Measurements from ENCODE around the gene SUMF1. TPM values are rescaled to one million over a fixed set of nuclear protein-coding genes. Genes with fewer than 3 reads are reported as not detected.

The SUMF1 gene
- total RNA-seq, 3 donors from 2014 or later: 29.3 to 38.3 (median 32.1) TPM

DNA sequence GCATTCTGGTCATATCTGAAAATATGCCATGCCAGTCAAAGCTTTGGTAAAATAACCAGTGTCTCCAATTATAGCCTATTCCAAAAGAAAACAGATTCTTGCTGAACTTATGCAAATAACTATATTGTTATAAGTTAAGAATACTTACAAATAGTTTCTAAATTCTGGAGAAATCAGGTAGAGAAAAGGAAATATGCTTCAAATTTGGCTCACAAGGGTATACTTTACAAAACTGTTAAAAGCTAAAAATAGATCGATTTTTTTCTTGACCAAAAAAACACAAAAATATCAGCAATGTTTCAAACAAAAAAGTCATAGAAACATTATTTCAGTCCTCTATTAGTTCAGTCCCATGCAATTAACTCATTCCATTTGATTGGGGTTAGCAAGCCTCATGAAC is 140.2 kb downstream of the SUMF1 start:
- H3K9me3 ChIP-seq: peaks cover 11% of the 10 kb centered on the region
- H3K4me1 ChIP-seq (ENCODE audit: low read depth): no peaks in the 10 kb centered on the region
- DNase-seq: no peak
- TF ChIP-seq CTCF (IDR thresholded peaks at IDR 0.05): no peak
- ATAC-seq: no peak
- H3K4me3 ChIP-seq: no peak overlapping the region
- intact Hi-C loops (cut with DNase I, micrococcal nuclease): no loop called here
- no peaks in the 10 kb centered on the region for H3K36me3 ChIP-seq (ENCODE audit: low read depth)

DNA sequence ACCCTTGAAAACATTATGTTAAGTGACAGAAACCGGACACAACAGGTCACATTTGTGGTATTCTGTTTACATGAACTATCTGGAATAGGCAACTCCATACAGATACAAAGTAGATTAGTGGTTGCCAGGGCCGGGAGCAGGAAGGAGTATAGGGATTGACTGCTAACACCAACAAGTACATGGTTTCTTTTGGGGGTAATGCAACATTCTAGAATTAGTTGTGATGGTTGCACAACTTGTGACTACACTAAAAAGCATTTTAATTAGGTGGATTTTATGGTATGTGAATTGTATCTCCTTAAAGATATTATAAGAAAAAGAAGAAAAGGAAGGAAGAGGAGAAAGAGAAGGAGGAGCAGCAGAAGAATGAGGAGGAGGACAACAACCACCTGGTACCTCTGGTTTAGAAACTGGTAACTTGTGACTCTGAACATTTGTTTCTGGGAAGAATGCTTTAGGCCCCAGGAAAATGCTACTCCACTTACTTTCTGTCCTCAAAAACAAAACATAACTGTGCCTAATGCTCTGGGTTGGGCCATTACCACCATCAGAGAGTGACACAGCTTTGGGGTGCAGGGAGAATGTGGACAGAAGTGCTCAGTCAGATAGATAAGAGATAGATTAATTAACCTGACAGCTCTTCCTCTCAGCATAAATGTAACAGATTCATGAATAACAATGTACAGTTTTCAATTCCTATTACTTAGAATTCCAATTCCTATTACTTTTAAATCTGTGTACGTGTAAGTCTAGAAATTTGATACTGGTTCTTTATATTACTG is 143.6 kb downstream of the SUMF1 start:
- Histone ChIP-seq H3K9me3 (peaks cover 3% of the 10 kb centered on the region), H3K4me1 (ENCODE audit: low read depth) (peaks cover 9% of the 10 kb centered on the region), H3K36me3 (ENCODE audit: low read depth) (no peaks in the 10 kb centered on the region), H3K4me3 (no peak overlapping the region)
- DNase-seq: no peak
- no peak for TF ChIP-seq CTCF (IDR thresholded peaks at IDR 0.05)
- no peak for ATAC-seq
- intact Hi-C loops (cut with DNase I, micrococcal nuclease): no loop called here

DNA sequence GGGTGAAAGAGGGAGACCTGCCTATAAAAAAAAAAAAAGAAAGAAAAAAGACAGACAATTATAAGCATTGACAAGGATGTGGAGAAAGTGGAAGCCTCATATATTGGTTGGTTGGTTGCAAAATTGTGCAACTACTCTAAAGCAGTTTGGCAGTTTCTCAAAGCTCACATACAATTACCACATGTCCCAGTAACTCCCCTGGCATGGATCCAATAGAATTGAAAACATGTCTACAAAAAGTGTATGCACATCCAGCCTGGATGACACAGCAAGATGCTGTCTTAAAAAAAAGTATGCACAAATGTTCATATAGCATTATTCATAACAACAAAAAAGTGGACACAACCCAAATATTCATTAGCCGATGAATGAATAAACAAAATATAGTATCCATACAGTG is 144.4 kb downstream of the SUMF1 start:
- ATAC-seq: no peak

GRCh38 chr3:4321732-4322131 is 145.3 kb downstream of the SUMF1 start:
- Histone ChIP-seq H3K4me1 (ENCODE audit: low read depth) (peaks cover 9% of the 10 kb centered on the region), H3K4me3 (no peak overlapping the region), H3K36me3 (ENCODE audit: low read depth) (no peaks in the 10 kb centered on the region), H3K9me3 (no peaks in the 10 kb centered on the region)
- DNase-seq (no peak), ATAC-seq (no peak)
- no peak for TF ChIP-seq CTCF (IDR thresholded peaks at IDR 0.05)
- intact Hi-C loops (cut with DNase I, micrococcal nuclease): no loop called here

More for the DNA sequence above, 144.4 kb downstream of the SUMF1 start:
- Histone ChIP-seq H3K9me3 (peaks cover 3% of the 10 kb centered on the region), H3K4me1 (ENCODE audit: low read depth) (peaks cover 9% of the 10 kb centered on the region), H3K36me3 (ENCODE audit: low read depth) (no peaks in the 10 kb centered on the region), H3K4me3 (no peak overlapping the region)
- TF ChIP-seq CTCF (IDR thresholded peaks at IDR 0.05): no peak
- intact Hi-C loops (cut with DNase I, micrococcal nuclease): no loop called here
- DNase-seq: no peak

DNA sequence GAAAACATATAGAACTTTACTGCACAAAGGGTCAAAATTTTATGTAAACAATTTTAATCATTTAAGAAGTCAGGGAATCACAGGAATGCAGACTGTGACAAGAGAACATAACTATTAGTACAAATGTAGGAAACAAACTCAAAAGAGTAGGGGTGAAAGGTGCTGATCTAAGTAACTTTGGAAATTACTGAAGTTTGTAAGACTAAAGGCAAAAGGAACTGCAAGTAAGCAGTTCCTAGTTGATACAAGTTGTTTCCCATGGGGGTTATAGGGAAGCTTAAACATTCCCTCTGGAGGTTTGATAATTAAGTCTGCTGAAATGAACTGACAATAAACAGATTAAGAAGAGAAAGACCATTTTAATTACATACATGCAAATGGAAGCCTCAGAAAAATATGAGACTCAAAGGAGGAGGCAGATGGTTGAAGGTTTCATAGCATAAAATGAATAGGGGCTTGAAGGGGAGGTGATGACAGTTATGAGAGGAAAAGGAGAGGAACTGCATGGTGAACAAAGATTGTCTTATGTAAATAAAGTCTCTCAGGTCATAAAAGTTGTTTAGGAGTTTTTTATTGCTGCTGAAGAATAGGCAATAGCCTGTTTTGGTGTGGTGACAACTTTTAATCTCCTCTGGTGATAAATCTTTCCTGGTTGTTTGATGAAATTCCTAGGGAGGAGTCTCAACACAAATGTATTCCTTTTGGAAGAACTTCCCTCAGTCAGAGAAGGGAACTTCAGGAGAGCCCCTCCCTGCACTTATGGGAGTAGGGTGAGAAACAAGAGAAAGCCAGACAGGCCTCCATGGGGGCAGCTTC is 146.8 kb downstream of the SUMF1 start:
- peaks cover 9% of the 10 kb centered on the region for H3K4me1 ChIP-seq (ENCODE audit: low read depth)
- no peak overlapping the region for H3K4me3 ChIP-seq
- intact Hi-C loops (cut with DNase I, micrococcal nuclease): no loop called here

More for the DNA sequence above, 146.8 kb downstream of the SUMF1 start:
- H3K9me3 ChIP-seq: no peaks in the 10 kb centered on the region
- no peak for TF ChIP-seq CTCF (IDR thresholded peaks at IDR 0.05)
- ATAC-seq (peak; percentile 81), DNase-seq (no peak)
- no peaks in the 10 kb centered on the region for H3K36me3 ChIP-seq (ENCODE audit: low read depth)
